GM12801 (cell line): ENCODE measurements around the gene KASH5.

Experiments
- CTCF ChIP-seq: IDR thresholded peaks from one replicate; pipeline ENCODE4 v1.5.1; 2011; ENCODE audit warnings: control low read depth; ENCODE audit not compliant: insufficient read length; ENCODE audit errors: extremely low read depth

The KASH5 gene

DNA sequence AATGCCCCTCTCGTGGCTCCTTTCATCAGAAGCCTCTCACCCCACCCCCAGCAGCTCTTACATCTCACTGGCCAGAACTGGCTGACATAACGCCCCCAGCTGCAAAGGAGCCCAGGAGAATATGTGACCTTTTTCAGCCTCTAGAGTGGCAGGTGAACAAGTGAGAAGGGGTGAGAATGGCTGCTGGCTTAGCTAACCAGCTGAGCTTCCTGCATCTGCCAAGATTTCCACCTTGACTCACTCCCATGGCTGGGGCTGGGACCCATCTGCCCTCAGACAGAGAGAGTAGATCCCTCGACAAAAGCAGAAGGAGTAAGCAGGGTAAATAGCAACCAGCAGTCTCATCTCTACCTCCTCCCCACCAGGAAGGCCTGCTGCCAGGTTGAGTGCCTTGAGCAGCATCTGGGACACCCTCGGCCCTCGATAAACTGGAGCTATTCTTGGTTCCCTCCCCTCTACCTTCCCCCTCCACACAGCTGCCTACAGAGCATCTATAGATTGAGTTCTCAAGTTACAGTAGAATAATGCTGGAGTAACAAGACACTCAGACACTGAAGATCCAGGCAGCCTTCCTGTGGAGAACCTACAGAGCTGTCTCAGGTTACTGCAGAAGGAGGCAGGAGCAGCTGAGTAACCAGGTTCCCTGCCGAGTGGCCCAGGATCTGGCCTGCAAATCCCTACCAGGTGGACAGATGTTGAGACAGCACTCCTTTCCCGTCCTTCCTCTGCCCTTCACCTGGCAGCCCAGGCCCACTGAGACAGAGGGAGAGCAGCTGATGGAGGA is 15.5 kb downstream of the KASH5 start:
- no peak for TF ChIP-seq CTCF

- TF ChIP-seq CTCF = no peak
Observed at GRCh38 chr19:49407079-49407478, 19.0 kb downstream of the KASH5 start.

DNA sequence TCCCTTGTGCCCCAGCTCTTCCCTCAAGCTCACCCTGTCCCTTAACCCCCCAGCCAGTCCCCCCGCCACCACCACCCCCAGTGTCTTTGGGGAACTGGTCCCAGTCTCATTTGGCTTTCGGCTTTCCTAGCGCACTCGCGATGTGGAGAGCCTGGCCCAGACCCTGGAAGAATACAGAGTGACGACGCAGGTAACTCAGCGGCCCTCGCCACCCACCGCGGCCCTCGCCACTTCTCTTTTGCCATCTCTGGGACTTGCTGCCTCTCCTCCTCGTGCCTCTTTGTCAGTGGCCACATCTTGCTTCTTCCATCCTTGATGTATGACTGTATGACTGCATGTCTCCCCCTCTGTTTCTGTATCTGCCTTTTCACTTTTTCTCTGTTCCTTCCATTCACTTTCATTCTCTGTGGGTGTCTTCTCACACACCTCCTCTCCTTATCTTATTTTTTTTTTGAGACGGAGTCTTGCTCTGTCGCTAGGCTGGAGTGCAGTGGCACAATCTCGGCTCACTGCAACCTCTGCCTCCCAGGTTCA is 19.5 kb downstream of the KASH5 start:
- no peak for TF ChIP-seq CTCF

- no peak for TF ChIP-seq CTCF
Observed at GRCh38 chr19:49408816-49409440, 20.9 kb downstream of the KASH5 start.

DNA sequence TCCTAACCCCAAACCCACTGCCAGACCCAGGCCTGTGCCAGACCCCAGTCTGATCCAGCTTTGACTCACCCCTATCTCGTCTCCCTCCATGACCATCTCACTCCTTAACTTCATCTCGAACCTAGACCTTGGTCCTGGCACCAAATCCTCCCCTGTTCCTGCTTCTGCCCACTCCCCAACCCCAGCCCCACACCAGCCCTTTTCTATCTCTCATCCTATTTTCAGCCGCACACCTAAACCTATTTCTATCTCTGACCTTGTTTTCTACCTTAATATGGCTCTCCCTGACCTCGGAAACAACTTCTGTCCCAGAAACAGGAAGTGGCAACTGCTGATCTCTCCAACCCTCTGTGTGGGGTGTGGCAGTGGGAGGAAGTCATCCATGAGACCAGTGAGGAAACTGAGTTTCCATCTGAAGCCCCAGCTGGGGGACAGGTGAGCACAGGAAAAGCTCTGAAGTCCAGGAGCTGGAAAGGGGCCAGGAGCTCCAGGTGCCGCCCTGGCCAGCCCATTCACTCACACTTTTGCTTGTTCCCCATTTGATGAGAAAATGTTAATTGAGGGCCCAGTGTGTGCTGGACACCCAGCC is 21.5 kb downstream of the KASH5 start:
- no peak for TF ChIP-seq CTCF

- no peak for TF ChIP-seq CTCF
Observed at GRCh38 chr19:49411681-49412326, 23.8 kb downstream of the KASH5 start.

DNA sequence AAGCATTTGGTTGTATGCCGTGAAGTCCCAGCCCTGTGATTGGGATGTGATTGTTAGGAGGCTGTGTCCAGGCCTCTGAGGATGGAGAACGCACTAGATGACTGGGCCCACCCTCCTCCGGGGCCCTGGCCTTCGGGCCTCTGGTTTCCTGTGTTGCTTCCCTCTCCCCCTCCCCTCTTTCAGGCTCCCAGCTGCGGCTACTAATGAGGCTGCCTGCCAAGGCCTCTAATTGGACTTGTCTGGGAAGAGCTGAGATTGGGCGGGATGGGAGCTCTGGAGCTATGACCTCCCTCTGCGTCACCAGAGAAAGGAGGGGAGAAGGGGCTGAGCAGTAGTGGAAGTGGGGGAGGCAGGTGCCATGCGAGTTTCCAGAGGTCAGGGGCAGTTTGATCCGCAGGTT is 25.3 kb downstream of the KASH5 start:
- no peak for TF ChIP-seq CTCF
